ACHN (cell line): Measurements from ENCODE around the gene LRRC46.

ENCODE experiments used
- DNase-seq: peaks from one replicate; pipeline ENCODE4 v3.0.0-alpha.2; 2015
- in situ Hi-C: cut with HindIII; loops from 2 replicates; pipeline ENCODE4 v1.10.0; 2017; ENCODE audit warnings: low sequenced_read_pairs, low pct_ligation_motif_present, low pct_unique_long_range_greater_than_20kb

The LRRC46 gene

DNA sequence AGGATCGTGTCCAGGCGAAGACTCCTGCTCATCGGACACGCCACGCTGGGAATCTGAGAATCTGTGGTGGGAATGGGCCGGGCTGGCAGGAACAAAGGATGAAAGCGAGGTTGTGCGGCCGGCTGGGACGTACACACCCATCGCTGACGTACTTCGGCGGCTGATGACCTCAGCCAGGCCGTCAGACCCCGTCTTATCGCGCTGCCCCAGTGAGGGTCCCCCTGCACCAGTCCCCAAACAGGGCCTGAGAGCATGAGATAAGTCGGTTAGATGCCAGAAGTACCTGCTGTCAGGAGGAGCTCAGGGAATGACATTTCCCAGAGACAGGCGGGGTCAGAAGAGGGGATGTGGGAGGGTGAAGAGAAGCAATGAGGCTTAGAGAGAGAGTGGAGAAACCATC, 35.5 kb downstream of the LRRC46 start:
- in situ Hi-C loops: no loop called here
- no peak for DNase-seq

DNA sequence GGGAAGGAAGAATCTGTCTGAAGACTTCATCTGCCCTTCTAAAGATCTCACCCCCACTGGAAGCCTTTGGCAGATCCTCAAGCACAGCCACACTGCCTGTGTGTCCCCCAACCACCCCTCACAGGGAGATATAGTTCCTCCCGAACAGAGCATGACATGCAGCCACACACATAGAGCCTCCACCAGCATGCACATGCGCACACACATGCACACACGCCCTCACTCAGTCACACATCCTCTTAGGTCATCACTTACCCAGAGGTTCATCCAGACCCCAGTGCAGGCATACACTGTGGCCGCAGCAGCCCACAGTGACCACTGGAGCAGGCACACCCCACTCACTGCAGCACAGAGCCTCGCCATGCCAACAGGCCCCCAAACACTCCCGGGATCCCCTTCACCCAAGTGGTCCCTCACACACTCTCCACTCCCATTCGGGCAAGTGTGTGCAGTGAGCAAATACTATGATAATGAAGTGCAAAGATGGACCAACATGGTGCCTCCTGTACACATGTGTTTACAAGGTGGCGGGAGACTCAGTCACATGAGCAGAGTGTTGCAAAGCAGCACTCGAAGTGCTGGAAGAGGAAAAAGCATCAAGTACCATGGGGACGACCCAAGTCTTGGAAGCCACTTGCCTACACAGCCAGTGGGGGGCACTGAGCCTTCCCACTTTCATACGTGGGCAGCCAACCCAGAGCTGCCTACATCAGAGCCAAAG, 36.5 kb downstream of the LRRC46 start:
- no peak for DNase-seq
- in situ Hi-C loops: no loop called here

DNA sequence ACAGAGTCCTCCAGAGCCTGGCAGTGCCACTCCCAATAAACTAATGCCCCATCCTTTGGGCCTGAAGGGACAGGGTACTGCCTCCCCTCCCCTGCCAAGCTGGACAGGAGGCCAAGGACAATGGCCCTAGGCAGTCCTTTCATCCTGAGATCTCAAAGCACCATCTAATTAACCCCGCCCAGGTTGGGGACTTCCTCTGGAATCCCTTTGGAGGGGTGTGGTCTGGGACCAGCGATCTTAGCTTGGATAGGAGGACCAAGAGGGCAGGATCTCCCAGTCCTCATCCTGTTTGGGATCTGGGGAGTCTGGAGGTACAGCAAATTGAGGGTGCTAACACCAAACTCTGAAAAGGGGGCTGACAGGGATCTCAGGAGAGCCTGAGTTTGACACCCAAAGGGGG, 37.6 kb downstream of the LRRC46 start:
- in situ Hi-C loops: no loop called here
- no peak for DNase-seq

DNA sequence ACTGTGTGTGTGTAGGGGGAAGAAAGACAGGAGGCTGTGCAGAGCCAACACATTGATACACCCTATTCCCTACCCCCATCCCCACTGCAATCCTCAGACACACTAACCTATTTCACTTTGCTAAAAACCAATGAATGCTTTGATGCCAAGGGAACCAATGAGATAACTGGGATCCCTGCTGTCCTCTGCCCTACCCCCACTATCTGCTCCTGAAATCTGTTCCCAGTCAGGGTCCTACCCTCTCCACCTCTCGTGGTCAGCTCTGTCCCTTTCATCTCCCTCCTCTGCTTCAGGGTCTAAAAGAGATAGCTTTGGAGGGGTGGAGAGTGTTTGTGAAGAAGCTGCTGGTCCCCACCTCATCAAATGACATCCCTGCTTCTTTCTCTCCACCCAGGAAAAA, 38.6 kb downstream of the LRRC46 start:
- in situ Hi-C loops: no loop called here

DNA sequence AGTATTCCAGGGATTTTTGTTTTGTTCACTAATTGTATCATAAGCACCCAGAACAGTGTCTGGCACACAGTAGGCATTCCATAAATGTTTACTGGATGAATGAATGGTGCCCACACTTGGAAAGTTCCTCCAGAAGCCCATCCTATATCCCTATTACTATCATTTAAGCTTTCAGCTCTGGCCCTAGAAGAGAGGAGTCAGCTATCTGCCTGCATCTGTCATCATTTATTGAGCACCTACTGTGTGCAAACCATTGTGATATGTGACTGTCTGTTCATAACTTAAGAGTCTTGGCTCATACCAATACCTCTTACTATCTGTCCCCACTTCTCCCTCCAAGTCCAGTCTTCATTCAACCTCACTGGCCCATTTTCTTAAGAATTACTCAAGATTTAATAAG, 39.6 kb downstream of the LRRC46 start:
- DNase-seq: no peak
- in situ Hi-C loops: no loop called here

More for the DNA sequence above, 38.6 kb downstream of the LRRC46 start:
- no peak for DNase-seq

DNA sequence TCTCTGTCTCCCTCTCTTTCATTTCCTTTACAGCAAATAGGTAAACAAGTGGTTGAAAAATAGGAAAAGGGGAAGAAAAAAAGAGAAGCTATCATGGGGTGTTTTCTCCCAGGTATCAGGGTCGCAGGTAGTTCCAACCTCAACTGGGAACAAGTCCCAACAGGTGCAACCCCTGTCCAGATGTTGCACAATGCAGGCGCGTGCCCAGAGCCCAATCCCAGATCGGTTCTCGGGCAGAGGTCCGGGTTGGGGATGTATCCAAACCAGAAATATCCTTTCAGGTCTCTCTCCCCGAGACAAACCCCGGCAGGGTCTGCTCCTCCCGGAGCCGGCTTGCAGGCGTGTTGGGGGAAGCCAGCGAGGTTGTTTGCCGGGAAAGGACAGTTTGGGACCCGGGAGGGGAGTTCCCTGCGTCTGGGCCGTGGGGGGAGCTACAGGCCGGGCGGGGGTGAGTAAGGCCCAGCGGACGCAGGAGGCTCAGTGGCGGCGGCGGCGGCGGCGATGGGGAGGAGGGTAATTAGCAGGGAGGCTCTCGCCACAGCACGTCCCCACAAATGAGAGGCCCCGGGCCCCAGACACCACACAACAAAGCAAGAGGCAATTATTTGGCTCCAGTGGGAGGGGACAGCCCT, 40.7 kb downstream of the LRRC46 start:
- in situ Hi-C loops: no loop called here
- no peak for DNase-seq

DNA sequence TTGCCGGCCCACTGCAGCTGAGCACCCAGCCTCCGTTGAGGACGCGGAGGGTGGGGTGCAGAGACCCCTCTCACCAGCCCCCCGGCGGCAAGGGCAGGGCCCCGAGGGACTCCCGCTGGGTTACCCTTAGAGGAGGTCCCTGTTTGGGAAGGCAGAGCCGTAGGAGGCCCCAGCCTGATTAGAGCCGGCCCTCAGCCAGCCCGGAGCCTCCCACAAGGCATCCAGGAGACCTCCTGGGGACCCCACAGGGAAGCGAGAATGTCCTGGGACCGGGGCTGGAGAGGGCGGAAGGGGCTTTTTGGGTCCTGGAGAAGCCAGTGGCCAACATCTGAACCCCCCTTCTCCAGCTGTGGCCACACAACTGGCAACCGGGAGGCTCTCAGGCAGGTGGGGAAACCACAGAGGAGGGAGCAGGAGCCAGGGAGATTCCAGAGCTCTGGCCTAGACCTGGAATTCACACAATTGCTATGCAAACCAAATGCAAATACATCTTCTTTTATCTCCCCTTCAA, 41.2 kb downstream of the LRRC46 start:
- DNase-seq: no peak
- in situ Hi-C loops: no loop called here

DNA sequence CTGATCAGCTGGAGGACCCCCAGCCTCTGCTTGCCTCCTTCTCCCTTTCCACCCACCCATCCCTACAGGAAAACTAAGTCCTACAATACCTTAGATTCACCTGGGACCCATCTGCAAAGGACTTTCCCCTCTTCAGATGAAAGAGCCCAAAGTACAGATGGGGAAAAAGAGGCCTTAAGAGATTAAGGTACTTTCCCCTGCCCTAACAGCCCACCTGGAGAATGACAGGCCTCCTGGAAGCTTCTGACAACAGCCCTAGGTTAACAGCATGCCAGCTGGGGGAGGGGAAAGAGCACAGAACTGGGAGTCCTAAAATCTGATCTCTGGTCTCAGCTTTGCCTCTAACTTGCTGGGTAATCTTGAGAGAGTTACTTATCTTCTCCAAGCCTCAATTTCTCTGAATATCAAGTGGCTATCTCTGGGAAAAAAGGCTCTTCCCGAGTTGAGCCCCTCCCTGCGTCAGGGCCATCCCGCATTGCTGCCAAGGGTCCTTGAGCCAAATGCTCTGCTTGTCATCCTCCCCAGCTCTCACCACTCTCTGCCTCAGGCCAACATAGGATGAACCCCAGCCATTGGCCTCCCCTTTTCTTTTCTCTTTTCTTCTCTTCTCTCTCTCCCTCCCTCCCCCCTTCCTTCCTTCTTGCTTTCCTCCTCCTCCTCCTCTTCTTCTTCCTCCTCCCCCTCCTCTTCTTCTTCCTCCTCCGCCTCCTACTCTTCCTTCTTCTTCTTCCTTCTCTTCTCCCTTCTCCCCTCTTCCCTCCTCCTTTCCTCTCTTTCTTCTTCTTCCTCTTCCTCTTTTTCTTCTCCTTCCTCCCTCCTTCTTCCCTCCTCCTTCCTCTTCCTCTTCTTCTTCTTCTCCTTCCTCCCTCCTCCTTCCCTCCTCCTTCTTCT, 42.0 kb downstream of the LRRC46 start:
- DNase-seq: no peak
- in situ Hi-C loops: no loop called here

DNA sequence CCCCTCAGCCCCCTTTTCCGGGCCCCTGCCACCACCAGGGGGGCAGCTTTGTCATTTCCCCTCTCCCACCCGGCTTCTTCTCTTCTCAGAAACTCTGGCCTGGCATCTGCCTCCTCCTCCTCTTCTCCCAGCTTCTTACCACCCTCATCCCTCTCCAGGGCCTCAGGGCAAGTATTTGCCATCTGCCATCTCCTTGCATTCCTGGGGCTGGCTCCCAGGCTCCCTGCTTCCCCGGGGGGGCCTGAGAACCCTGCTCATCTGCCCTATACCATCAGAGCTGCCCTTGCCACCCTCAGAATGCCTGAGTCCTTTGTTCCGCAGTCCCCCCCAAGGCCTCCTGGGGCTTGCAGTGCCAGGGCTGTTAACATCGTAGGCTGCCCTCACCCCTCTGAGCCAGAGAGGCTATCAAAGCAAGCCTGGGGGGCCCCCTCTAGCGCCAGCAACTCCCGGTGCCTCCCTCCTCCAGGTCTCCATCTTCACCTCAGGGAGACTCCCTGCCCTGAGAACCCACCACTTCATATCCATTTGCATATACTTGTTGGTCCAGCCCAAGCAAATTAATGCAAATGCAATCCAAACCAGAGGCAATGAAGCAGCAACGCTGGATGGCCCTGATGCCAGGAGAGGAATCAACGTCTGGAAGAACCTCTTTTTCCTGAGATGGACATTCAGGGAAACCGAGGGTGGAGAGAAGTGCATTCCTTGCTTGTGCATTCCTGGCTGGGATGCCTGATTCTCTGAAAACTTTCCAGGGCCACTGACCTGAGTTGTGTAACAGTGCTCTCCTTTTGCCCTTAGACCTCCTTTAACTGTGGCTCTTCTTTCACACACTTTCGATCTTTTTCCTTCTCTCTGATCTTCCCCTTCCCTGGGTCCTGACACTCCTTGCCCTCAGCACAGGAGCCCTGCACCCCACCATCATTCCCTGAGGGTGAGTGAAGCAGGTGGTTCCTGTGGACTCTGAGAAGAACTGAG, 43.8 kb downstream of the LRRC46 start:
- in situ Hi-C loops: no loop called here
- DNase-seq: no peak

DNA sequence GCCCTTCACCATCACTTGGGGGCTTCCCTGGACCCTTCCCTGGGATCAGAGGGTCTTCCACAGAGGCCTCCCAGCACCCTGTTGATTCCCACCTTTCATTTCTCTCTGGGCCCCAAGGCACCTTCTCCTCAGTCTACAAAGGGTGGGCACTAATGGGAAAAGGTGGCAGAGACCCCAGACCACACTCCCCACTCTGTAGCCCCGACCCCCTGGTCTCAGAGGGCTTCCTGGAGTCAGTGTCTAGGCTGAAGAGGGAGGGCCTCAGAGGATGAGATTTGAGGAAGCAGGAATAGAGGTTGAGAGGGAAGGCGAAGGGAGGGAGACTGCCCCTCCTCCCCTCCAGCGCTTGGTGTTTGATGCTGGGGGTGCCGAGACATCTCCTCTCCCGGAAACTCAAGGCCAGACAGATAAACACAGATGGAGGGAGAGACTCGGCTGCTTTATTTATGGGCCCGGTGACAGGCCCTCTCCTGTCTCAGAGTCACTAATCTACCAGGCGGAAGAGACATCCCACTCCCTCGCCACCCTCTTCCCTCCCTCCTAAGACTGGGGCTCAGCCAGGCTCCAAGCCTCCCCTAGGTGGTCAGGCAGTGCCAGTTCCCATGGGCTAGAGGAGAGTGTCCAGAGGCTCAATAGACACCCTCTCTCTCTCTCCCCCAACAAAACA, 46.0 kb downstream of the LRRC46 start:
- in situ Hi-C loops: no loop called here
- no peak for DNase-seq

DNA sequence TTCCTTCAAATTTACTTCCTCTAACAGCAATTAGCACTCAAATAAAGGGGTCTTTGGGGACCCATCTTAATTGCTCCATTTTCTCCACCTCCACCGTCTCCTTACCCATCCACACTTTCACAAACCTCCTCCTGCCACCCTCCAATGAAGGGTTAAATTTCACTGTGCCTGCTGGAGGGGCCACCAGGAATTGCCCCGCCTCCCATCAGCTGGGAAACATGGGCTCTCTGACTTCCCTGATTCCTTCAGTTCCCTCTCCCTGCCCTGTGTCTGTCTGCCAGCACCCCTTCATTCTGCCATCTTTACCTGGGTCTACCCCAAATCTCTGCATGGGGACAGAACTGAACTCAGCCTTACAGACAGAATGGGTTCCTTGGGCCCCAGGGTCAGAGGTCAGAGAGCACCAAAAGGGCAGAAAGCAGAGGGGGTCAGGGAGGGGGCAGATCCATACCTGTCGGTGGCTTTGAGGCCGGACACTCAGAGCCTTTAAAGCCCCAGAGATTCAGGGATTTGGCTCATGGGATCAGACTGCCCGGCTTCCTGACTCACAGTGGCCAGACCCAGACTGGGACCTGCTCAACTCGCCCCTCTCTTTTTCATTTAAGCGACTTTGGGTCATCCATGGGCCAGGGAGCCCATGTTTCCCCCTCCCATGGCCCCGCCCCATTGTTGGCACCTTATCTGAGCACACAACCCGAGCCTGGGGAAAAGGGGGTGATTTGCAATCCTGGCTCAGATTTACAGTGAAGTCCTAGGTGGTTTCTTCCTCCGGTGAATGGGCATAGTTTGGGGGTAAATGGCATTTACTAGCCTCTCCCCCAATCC, 46.9 kb downstream of the LRRC46 start:
- no peak for DNase-seq

DNA sequence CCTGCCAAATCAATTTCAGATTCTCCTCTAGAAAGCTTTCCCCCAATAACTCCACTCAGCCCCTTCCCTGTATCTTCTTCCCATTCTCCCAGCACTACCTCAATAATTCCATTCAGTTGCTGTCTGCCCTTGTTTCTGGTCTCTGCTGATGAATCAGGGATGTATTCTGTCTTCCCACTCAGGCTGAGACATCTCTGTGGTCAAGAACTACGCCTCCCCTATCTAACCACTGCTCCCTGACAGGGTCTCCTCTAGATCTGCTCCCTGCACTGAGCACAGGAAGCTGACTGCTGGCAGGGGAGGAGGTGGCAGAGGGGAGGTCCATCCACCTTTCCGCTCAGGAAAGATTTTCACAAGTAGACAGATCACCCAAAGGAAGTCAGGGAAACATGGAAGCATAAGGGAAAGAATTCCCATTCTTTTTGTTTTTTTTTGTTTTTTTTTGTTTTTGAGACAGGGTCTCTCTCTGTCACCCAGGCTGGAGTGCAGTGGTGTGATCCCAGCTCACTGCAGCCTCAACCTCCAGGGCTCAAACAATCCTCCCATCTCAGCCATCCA, 47.6 kb downstream of the LRRC46 start:
- DNase-seq: no peak
- in situ Hi-C loops: no loop called here

More for the DNA sequence above, 46.9 kb downstream of the LRRC46 start:
- in situ Hi-C loops: no loop called here

DNA sequence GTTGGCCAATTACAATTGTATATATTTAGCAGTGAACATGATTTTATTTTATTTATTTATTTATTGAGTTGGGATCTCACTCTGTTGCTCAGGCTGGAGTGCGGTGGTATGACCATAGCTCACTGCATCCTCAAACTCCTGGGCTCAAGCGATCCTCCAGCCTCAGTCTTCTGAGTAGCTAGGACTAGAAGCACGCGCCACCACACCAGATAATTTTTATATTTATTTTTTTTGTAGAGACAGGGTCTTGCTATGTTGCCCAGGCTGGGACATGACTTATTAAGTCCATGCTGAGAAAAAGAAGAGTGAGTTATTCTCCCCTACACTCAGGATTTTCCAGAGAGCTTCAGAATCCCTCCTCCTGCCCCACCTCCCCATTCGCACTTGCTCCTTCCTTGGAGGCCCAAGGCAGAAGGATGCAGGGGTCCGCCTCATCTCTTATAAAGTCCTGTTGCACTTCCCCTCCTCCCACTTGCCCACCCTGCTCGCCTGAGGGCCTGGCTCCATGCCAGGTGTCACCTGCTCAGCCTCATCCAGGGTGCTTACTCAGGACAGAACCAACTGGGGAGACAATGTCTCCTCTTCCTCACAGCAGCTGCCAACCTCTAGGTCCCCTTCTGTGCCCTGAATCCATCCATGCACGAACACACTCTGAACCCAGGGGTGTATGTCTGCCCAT, 48.4 kb downstream of the LRRC46 start:
- DNase-seq: no peak
- in situ Hi-C loops: no loop called here

DNA sequence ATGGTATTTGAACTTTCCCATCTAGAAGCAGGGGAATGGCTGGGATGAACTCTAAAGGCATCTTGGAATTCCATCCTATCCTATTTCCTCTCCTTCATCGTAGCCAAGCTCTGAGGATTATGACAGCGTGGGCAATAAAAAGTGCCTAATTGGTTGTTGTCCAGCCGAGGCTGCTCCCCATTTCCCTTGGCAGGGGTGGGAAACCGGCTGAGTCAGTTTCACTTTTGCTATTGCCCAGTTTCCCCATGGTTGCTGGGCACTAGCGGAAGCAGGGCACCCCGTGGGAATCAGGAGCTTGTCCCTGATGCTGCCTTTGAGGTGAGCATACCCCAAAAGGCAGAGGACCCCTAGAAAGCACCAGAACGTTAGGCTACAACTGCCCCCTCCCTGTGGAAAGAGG, 50.8 kb downstream of the LRRC46 start:
- peak; percentile 63 for DNase-seq
- in situ Hi-C loops: no loop called here

DNA sequence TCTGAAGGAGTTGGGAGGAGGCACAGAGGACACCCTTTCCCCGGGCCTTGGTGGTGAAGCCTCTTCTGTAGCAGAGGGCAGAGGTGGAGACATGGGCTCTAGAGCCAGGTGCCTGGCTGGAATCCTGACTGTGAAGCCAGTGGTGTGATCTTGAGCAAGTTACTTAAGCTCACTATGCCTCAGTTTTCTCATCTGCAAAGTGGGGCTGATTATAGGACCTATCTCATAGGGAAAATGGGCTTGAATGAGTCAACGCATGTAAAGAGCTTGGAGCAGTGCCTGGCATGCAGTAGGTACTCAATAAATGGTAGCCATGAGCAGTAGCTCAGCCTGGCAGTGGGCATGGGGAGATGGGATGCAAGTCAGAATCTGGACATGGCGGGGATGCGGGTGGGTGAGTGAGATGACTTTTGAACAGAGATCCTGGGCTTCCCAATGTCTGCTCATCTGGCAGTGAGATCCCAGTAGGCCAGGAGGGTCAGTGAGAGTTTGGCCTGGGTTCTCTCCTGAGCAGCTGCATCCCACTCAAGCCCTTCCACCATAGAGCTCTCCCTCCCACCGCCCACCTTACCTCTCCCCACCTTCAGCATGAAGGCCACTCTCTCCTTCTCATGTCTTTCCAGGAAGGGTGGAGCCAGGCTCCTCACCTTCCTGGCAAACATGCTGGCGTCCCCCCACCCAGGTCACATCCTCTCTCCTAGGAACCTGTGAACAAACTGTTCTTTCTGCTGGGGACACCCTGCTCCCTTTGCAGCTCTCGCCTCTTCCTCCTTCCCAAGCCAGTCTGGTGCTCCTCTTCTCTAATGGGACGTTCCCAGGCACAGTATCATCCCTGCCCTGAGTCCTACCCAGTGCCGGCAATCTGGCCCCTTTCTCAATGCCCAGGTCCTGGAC, 51.5 kb downstream of the LRRC46 start:
- in situ Hi-C loops: no loop called here
- no peak for DNase-seq
